Vagina (tissue), 2 donors: ENCODE results near the gene SCN4B. TPM values are rescaled to one million over a fixed set of nuclear protein-coding genes. Genes with fewer than 3 reads are reported as not detected.

Experiments
- DNase-seq, 2 donors: peaks; one replicate each; pipeline ENCODE4 v3.0.0-alpha.2; 2017; ENCODE audit errors: extremely low spot score in 2 of 2
- H3K27ac ChIP-seq: fragments of 200-600 bp; sonication (generic); one replicate; pipeline ENCODE4 v1.5.1; 2019
- H3K27me3 ChIP-seq: fragments of 200-600 bp; sonication (generic); one replicate; pipeline ENCODE4 v1.5.1; 2019
- H3K36me3 ChIP-seq, 2 donors: fragments of 200-600 bp; sonication (generic); one replicate each; pipeline ENCODE4 v1.5.1; 2017 to 2019
- H3K4me1 ChIP-seq: fragments of 200-600 bp; sonication (generic); one replicate; pipeline ENCODE4 v1.5.1; 2019
- H3K4me3 ChIP-seq, 2 donors: fragments of 200-600 bp; sonication (generic); 1 replicate in 1 of 2; 2 replicates in 1 of 2; pipeline ENCODE4 v1.5.1; 2016 to 2019
- H3K9me3 ChIP-seq: fragments of 200-600 bp; sonication (generic); one replicate; pipeline ENCODE4 v1.5.1; 2019
- POLR2A ChIP-seq, 2 donors: fragments of 450-650 bp; IDR thresholded peaks; one replicate each; pipeline ENCODE4 v1.6.1; 2017; ENCODE audit warnings: antibody characterized with exemption in 2 of 2, mild to moderate bottlenecking in 2 of 2, moderate library complexity in 2 of 2
- POLR2AphosphoS5 ChIP-seq, 2 donors: sonication (generic); formaldehyde crosslinking; IDR thresholded peaks; one replicate each; pipeline ENCODE4 v1.9.0; 2017; ENCODE audit warnings: antibody characterized with exemption in 2 of 2, mild to moderate bottlenecking in 2 of 2, low read depth in 1 of 2; ENCODE audit not compliant: insufficient read depth in 1 of 2
- intact Hi-C: fragments of 100-400 bp; cut with DNase I; formaldehyde crosslinking; loops from one replicate; pipeline ENCODE4 v1.15.1; 2023
- total RNA-seq: library from RNA; depleted of rRNA; stranded (reverse); fragments of >200 nt; gene quantifications from one replicate; pipeline ENCODE4 v1.2.3, GENCODE V29; 2016
- TF ChIP-seq, protein P1 (sequence below), 3 experiments: fragments of 450-650 bp in 2 of 3; fragments of 200-600 bp in 1 of 3; sonication (generic) in 1 of 3; IDR thresholded peaks; one replicate each; pipeline ENCODE4 v1.5.1; 2017 to 2019; ENCODE audit warnings: antibody characterized with exemption in 3 of 3, mild to moderate bottlenecking in 2 of 3, moderate library complexity in 2 of 3

Gene SCN4B
- total RNA-seq, 1 donor from 2014 or later, result 0.98 TPM

DNA sequence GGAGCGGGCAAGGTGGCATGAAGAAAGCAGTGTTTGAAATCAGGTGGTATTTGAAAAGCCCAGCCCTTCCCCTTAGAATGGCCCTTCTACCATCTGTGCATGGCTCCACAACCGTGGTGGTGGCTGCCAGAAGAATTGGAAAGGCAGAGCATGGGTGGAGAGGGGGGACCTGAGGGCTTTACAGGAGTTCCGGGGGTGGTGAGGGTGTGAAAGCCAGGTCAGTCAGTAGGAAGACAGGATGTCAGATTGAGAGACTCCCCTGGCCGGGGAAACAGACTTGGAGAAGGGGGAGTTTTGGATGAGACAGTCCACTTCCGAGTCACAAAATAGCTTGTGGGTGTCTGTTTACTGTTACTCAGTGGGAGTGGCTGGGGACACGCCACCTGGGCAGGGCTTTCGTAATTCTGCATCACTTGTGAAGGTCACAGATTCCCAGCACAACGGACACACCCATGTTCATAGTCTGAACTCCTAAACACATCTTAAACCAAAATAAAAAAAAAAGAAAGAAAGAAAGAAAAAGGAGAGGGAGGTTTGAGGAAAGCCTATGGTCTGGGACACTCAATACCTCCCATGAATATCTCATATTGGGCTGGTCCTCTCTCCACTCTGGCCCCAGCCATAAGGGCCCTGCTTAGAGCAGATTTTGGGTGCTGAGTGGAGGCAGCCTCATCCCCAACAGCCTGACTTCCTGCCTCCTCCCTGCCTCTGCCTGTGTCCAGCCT is 41.4 kb downstream of the SCN4B start:
- H3K27me3 ChIP-seq, result no peaks in the 10 kb centered on the region
- no peaks in the 10 kb centered on the region for H3K36me3 ChIP-seq
- H3K4me3 ChIP-seq, result no peak overlapping the region
- H3K9me3 ChIP-seq, result no peaks in the 10 kb centered on the region
- TF ChIP-seq, protein P1, sequence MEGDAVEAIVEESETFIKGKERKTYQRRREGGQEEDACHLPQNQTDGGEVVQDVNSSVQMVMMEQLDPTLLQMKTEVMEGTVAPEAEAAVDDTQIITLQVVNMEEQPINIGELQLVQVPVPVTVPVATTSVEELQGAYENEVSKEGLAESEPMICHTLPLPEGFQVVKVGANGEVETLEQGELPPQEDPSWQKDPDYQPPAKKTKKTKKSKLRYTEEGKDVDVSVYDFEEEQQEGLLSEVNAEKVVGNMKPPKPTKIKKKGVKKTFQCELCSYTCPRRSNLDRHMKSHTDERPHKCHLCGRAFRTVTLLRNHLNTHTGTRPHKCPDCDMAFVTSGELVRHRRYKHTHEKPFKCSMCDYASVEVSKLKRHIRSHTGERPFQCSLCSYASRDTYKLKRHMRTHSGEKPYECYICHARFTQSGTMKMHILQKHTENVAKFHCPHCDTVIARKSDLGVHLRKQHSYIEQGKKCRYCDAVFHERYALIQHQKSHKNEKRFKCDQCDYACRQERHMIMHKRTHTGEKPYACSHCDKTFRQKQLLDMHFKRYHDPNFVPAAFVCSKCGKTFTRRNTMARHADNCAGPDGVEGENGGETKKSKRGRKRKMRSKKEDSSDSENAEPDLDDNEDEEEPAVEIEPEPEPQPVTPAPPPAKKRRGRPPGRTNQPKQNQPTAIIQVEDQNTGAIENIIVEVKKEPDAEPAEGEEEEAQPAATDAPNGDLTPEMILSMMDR (IDR thresholded peaks at IDR 0.05), result no peak
- TF ChIP-seq POLR2A (IDR thresholded peaks at IDR 0.05) (no peak), POLR2AphosphoS5 (IDR thresholded peaks at IDR 0.05; ENCODE audit: insufficient read depth in 1 of 2, low read depth in 1 of 2) (peak in 1 of 2 donors; percentile 46)
- H3K4me1 ChIP-seq, result no peaks in the 10 kb centered on the region
- no peak overlapping the region for H3K27ac ChIP-seq
- DNase-seq, result no peak
- intact Hi-C loops, result no loop called here

DNA sequence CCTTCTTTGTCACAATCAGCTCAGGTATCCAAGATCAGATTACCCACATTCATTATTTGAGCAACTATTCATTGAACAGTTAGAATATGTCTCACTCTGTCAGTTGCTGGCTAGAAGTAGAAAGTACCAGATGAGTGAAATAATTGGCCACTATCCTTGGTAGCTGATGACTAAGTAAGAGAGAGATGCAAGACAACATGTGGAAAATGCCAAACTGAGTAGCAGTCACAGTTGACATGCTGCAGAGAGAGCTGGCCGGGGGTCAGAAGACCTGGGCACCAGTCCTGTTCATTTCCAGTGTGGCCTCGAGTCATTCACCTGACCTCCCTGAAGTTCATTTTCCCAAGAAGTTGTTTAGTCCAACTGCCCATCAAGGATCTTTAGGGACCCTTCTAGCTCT is 43.4 kb downstream of the SCN4B start:
- H3K9me3 ChIP-seq, result no peaks in the 10 kb centered on the region

DNA sequence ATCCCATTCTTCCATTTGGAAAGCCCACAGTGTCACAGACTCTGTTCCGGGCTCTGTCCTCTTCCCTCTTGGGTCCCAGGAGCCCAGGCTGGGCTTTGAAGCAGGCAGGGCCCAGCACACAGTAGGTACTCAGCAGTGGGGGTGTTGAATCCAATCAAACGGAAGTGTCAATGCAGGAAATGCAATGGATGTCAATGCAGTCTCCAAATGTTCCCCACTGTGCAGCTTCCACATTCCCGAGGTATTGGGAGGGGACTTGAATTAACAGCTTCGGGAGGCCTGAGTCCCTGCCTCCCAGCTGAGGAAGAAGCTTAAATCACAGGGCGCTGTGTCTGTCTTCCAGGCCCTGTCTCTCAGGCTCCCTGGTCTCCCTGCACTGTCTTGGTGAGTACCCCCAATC is 44.1 kb downstream of the SCN4B start:
- H3K4me3 ChIP-seq, result no peak overlapping the region
- no peak for DNase-seq
- H3K36me3 ChIP-seq, result no peaks in the 10 kb centered on the region
- no peaks in the 10 kb centered on the region for H3K4me1 ChIP-seq
- TF ChIP-seq POLR2AphosphoS5 (IDR thresholded peaks at IDR 0.05; ENCODE audit: insufficient read depth in 1 of 2, low read depth in 1 of 2) (no peak), POLR2A (IDR thresholded peaks at IDR 0.05) (no peak)
- TF ChIP-seq, protein P1 (IDR thresholded peaks at IDR 0.05), result no peak
- H3K27ac ChIP-seq, result no peak overlapping the region
- no peaks in the 10 kb centered on the region for H3K9me3 ChIP-seq
- intact Hi-C loops, result no loop called here
- H3K27me3 ChIP-seq, result no peaks in the 10 kb centered on the region

More for the DNA sequence above, 43.4 kb downstream of the SCN4B start:
- intact Hi-C loops, result no loop called here
- no peak for TF ChIP-seq POLR2AphosphoS5 (IDR thresholded peaks at IDR 0.05; ENCODE audit: insufficient read depth in 1 of 2, low read depth in 1 of 2)
- TF ChIP-seq POLR2A (IDR thresholded peaks at IDR 0.05), result no peak
- H3K27ac ChIP-seq, result no peak overlapping the region
- DNase-seq, result no peak
- H3K4me1 ChIP-seq, result no peaks in the 10 kb centered on the region
- no peaks in the 10 kb centered on the region for H3K27me3 ChIP-seq
- no peak overlapping the region for H3K4me3 ChIP-seq
- H3K36me3 ChIP-seq, result no peaks in the 10 kb centered on the region

GRCh38 chr11:118106789-118107335 is 45.8 kb downstream of the SCN4B start:
- no peak for DNase-seq
- Histone ChIP-seq H3K4me3 (no peak overlapping the region), H3K27ac (no peak overlapping the region), H3K36me3 (no peaks in the 10 kb centered on the region), H3K9me3 (no peaks in the 10 kb centered on the region), H3K4me1 (no peaks in the 10 kb centered on the region), H3K27me3 (no peaks in the 10 kb centered on the region)
- TF ChIP-seq POLR2A (IDR thresholded peaks at IDR 0.05), result no peak
- TF ChIP-seq, protein P1 (IDR thresholded peaks at IDR 0.05), result no peak
- no peak for TF ChIP-seq POLR2AphosphoS5 (IDR thresholded peaks at IDR 0.05; ENCODE audit: insufficient read depth in 1 of 2, low read depth in 1 of 2)
- intact Hi-C loops, result no loop called here

DNA sequence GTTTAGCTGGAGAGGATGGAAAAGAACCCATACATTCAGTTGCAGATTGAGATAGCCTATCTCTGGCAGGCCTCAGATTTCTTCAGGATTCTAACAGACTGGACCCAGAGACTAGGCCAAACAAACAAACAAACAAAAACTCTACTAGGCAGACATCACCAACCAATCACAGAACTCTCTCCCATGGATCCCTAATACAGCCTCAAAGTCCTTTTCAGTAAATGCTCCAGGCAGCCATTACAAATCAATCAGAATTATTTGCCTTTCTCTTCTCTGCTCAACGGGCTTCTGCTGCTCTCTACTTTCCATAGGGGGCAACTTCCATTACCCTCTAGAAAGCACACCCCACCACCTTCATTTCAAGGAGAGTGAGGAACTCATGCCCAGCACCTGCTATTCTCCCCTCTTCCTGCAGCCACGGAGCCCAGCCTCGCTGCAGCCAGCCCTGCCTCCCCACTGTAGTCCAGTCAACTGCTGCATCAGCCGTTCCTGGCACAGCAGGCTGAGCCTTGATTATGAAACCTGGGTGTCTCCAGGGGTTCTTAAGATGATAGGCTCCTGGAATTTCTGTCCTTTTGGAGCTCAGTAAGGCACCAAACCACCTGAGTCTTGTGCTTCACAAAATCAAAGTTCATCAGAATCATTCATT is 46.8 kb downstream of the SCN4B start:
- H3K27me3 ChIP-seq, result no peaks in the 10 kb centered on the region
- DNase-seq, result no peak
- no peaks in the 10 kb centered on the region for H3K4me1 ChIP-seq
- no peak overlapping the region for H3K27ac ChIP-seq
- no peaks in the 10 kb centered on the region for H3K36me3 ChIP-seq
- no peak overlapping the region for H3K4me3 ChIP-seq
- intact Hi-C loops, result no loop called here
- no peaks in the 10 kb centered on the region for H3K9me3 ChIP-seq
- TF ChIP-seq, protein P1 (IDR thresholded peaks at IDR 0.05), result no peak
- TF ChIP-seq POLR2A (IDR thresholded peaks at IDR 0.05), result no peak
